CD4-positive, alpha-beta T cell treated with Interleukin-6 for 4 hours (primary cell): ENCODE data around the gene MAGI1.
"Not testable (repeated sequence)": the region's sequence is repeated elsewhere in the genome, so short reads cannot be mapped to it uniquely, and the experiment has no call there.

Source experiments
- DNase-seq: peaks from one replicate; pipeline ENCODE4 v3.0.0-alpha.2; 2020; ENCODE audit warnings: mixed read lengths

MAGI1 gene

DNA sequence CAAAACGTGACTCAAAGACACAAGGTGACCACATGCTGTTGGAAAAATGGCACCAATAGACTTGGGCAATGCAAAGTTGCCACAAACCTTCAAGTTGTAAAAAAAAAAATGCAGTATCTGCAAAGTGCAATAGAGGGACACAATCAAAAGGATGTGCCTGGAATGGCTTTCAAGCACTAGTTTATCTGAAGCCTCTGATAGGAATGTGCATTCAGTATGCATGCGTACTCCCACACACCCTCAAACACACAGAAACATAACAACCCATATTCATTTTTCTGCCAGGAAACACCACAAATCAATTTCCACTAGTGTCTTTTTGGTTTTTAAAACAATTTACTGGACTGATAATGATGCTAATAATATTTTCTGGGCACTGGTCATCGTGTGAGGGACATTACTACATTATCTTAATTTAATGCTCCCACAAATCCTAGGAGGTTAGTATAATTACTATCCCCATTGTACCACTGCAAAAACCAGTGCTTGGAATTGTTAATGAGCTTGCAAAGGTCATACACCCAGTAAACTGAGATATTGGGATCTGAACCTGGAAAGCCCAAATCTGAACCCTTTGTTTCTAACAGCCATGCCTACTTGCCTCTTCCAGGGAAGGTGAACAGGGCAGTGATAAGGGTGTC is 298.7 kb downstream of the MAGI1 start:
- no peak for DNase-seq

DNA sequence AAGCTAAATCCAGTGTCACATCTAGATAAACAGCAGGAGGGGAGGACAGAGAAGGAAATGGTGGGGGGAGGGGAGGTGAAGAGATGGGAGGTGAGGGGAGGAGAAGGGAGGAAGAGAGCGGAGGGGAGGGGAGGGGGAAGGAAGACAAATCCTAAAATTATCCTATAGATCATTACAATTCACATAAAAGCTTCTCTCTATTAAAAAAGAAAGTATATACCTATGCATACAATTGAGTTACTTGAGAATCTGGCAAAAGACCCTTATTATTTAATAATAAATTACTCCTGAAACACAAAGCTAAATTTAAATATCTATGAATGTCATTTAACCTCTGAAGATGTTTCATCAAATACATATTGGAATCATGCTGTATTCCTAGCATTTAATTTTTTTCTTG is 303.9 kb downstream of the MAGI1 start:
- DNase-seq = no peak

DNA sequence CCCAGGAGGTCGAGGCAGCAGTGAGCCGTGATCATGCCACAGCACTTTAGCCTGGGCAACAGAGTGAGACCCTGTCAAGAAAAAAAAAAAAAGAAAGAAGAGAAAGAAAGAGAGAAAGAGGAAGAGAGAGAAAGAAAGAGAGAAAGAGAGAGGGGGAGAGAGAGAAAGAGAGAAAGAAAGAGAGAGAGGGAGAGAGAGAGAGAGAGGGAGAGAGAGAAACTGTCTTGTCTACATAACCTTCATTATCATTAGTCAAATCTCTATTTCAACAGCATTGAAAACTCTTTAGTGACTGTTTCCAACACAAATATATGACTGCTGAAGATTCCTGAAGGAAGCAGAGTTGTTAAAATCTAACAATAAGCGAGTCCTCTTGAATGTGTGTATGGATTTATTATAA is 304.3 kb downstream of the MAGI1 start:
- DNase-seq = no peak

DNA sequence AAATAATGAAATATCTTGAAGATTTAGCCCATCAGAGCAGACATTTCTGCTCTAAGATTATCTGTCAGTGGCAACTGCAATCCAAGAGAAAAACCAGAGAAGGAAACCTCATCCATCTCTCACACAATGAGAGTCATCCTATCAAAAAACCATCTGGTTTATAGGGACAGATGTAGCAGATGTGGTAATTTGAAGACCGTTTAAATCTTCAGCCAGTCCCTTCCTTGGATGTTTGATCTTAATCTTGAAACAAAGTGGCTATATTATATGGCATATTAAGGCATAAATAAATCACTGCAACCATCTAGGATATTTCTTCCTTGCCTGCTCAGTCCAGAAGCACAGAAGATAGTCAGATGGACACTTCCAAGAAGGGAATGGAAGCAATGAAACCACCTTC is 305.3 kb downstream of the MAGI1 start:
- no peak for DNase-seq

DNA sequence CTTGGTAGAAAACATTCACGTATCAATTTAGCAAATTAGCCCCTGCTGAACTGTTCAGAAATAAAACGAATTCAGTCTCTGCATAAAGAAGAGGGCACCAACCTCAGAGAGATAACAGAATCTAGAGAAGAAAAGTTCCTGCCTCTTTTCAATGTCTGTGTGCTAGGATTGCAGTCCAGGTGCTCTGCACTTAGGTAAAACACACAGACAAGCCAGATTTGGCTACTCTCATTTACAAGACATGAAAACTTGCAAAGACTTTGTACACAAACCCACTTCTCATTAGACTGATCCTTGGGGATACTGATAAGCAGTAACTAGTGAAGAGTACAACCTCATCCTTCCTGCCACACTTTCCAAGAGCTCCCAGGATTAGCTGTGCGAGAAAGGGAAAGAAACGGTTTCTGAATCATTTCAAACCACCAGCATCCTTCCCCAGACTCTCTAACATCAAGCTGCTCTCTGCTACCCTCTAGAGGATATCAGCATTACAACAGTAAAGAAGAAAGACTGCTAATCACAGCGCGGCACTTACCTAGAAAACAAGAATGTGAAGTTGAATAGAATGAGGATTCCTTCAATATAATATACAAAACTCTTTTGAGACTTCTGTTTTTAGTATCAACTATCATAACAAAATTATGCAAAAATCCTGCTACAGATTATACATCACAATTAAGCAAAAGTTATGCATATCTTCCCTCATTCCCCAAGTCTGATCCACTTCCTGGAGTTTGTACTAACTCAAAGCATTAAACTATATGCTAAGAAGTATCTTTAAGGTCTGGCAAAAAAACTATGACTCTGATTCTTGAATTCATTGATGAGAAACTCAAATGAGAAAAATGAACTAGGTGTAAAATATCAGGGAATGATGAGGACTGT is 306.4 kb downstream of the MAGI1 start:
- no peak for DNase-seq

DNA sequence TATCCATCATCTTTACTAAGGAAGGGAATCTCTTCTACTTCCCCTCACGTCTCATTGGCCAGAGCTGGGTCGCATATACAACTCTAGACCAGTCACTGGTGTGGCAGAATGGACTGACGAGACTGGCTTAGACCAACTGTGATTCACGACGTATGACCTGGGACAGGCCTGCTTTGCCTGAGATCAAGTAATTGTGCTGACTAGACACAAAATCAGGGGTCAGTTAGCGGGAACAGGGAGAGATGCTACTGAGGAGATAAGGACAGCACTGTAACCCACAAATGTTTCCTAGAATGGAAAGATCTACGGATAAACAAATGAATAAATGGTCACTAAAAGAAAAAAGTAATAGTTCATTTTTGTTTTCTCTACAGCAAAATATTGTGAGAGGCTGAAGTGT is 308.3 kb downstream of the MAGI1 start:
- DNase-seq = no peak

DNA sequence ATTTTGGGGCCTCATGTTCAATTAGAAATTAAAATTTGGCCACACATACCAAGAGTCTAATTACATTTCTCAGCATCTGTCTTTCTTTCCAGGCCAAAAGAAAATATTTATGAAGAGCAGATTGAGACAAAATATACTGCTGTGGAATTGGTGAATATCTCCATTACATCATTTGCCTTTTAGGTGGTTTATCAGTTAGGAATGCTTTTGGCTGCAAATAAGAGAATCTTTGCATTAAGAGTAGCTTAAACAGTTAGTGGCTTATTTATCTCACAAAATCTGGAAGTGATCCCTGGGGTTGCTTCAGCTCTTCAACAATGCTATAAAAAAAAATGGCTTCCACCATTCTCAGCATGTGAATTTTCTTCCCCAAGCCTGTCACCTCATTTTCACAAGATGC is 308.7 kb downstream of the MAGI1 start:
- no peak for DNase-seq

DNA sequence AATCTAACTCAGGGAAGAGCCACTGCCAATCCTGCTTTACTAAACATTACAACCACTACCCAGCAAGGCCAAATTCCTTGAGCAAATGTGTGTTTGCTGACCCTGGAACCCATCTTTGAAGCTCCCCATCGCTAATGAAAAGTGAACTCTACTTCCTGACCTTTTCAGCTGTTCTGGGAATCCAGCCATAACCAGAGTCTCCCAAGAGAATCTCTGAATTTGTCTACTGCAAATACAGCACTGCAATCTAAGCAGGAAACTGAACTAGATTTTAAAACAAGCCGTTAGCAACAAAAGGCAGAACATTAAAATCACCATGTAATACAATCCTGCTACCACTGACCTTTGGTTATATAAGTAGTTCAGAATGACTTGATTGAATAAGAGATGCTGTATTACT is 309.2 kb downstream of the MAGI1 start:
- DNase-seq = no peak

DNA sequence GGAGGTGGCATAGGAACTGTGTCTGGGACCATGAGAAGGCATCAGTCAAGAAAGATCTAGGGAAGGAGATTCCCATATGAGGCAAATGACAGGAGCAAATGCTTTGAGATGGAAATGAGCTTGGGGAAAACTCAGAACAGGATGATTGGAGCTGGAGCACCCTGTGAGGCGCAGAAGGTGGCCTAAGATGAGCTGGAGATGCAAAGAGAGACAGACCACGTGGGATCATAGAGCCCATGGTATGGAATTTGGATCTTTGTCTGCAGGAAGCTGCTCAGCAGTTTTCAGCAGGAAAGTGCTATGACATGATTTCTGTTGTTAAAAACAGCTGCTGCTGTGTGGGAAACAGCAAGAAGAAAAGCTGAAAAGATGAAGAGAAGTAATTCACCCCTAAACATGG is 310.6 kb downstream of the MAGI1 start:
- no peak for DNase-seq

DNA sequence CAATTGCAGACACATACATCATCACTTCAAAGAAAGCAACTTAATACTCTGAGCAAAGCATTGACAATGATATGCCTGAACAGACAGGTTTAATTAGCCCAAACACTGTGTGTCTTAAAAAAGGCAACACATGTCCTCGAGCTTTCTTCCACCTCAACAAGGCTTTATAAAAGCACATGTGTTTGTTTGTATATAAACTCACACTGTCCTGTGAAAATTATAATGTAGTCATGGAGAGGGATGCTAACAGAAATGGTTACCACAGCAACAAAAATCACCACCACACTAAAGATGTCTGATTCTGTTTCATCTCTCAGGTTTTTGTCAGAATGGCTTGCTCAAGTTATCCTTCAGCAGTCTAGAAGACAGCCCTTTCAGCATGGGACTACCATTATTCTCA is 314.7 kb downstream of the MAGI1 start:
- DNase-seq = no peak

DNA sequence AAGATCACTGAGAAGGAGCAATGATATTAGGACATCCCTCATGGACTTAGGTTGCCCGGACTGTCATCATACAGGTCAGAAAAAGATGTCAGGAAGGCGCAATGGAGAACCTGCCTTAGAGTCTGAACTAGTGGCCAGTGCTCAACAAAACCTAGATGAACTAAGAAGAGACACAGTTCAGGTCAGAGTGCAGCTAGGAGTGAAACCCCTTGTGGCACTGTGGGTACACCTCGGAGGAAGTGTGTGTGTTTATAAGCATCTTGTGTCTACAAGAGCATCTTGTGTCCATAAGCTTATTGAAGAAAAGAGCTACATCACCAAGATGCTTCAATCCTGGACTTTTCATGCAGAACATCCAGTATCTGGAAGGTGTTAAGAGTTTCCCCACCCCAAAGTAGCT is 315.7 kb downstream of the MAGI1 start:
- DNase-seq = no peak

DNA sequence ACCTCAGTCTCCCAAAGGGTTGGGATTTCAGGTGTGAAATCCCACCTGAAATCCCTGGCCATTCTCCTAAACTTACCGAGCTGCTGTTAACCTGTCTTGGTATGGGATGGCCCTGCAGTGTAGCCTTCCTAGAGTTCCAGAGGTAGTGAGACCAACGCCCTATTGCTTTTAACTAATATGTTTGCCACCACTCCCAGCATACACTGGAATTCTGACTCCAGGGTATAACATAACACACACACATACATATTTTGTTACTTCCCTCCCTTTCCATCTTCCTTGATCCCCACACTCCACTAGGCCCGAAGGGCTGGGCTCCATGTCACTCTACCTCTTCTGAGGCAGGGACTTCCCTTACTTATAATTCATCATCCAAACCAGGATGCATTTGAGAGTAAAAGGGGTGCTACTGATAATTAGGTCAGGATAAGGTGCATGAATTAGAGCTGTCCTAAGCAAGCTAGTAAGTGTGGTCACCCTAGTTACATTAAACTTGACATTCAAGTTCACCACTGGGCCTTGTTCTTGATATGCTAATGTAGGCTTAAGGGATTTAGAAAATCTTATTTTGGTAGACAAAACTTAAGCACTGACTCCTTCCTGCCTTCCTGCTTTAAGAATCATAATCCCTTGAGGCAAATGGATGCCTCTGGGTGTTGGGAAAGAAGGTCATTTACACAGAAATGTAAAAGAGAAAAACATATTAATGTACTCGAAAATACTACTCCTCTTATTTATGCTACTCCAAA is 317.6 kb downstream of the MAGI1 start:
- DNase-seq = no peak

DNA sequence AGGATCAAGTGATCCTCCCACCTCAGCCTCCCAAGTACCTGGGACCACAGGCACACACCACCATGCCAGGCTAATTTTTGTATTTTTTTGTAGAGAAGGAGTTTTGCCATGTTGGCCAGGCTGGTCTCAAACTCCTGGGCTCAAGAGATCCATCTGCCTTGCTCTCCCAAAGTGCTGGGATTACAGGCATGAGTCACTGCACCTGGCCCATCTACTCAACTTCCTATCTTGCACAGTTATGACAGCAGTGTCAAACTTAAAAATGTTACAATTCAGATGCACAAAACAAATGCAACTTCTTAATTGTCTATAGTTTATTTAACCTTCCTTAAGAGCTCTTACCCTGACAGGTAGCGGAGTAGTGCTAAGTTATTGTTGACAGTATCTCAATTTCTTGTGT is 319.1 kb downstream of the MAGI1 start:
- not testable (repeated sequence) for DNase-seq

DNA sequence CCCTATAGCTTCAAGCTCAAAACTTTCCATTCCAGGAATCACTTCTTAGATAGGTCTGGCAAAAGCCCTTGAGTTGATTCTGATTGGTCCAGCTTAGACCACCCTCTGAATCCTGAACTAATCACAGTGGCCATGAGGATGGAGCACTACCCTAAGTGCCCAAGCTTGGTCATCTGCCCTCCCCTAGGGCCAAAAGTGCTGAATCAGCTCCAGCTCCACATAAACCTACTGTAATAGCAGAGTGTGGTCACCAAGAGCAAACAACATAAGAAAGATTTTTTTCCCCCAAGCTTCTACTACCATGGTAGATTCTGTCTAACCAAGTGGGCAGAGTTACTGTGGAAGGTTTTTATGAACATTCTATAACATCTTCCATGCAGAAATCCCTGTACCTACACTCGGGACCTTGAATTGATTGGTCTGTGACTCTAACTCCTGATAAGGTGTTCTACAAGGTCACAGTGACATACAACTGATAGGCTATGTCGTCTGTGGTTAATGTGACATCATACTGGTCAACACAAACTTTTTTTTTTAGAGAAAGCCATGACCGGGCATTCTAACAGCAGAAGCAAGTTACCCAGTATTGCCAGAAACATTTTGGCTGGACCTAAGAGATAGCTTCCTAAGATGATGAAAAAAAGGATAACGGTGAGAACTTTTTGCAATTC is 320.9 kb downstream of the MAGI1 start:
- no peak for DNase-seq

DNA sequence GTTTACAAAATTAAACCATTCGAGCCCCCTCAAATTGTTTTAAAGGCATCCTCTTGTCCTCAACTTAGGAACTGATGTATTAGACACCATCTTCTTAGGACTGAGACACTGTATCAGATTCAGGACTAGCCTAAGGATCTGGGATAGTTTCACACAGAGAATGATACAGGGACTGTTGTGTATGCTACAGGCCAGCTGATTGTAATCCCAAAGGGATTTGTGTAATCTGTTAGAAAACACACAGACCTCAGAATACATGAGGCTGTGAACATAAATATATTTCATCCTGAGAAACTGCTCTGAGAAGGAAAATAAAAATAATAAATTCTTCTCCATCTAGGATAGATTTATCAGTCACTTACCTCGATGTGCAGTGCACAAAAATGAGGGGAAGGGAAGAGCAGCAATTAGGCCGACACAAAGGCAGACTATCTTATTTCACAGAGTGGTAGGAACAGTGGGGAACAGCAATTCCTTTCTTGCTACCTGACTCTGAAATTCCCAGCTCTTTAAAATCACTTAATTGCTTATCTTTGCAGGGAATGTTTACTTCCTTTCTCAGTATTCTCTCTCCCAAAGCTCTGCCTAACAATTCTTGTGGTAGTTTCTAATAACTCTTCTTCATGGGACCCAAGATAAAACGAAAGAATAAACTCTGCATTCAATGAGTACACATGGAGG is 322.5 kb downstream of the MAGI1 start:
- no peak for DNase-seq

DNA sequence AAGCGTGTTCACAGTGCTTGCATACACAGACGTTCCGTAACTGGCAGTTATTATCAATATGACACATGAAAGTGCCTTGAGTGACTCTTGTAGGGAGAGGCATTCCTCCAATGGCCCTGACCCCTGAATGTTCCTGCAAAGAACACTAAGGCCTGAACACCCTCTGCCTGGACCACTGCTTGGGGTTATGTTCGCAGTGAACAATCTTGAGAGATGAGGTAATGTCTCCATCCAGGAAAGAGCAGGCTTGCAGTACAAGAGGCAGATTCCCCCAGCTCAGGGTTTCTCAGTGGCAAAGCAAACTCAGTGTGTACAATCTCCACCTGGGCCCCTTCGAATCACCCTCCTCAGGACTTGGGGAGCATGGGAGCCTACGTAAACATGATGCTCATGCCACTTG is 324.6 kb downstream of the MAGI1 start:
- DNase-seq = no peak

DNA sequence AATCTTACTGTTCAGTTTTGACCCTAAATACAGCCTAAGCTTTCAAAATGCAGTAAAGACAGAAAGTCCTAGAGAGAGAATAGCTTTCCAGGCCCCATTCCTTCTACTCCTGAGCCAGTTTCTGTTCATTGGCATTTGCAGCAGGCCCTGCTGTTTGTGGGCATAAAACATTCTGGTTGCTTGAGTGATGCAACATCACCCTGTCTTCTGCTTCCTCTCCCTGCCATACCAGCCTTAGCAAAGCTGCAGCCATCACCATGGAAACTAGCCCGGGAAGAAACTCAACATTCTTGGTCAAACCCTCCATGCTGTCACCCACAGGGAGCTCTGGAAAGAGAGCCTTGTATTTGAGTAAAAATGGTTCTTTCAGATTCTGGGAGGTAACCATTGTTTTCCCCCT is 325.7 kb downstream of the MAGI1 start:
- no peak for DNase-seq

DNA sequence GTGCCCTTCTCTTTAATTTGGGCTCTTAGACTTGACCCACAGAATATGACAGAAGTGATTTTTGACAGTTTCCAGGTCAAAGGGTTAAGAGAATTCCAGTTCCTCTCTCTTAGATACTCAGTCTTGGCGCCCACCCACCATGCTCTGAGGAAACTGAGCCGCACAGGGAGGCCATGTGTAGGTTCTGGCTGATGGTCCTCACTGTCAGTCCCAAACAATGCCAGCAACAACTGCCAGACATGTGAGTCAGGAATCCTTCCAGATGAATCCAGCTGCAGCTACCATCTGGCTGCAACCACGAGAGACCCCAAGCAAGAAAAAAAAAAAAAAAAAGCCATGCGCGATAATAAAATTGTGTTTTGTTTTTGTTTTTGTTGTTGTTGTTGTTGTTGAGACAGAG is 326.6 kb downstream of the MAGI1 start:
- no peak for DNase-seq

DNA sequence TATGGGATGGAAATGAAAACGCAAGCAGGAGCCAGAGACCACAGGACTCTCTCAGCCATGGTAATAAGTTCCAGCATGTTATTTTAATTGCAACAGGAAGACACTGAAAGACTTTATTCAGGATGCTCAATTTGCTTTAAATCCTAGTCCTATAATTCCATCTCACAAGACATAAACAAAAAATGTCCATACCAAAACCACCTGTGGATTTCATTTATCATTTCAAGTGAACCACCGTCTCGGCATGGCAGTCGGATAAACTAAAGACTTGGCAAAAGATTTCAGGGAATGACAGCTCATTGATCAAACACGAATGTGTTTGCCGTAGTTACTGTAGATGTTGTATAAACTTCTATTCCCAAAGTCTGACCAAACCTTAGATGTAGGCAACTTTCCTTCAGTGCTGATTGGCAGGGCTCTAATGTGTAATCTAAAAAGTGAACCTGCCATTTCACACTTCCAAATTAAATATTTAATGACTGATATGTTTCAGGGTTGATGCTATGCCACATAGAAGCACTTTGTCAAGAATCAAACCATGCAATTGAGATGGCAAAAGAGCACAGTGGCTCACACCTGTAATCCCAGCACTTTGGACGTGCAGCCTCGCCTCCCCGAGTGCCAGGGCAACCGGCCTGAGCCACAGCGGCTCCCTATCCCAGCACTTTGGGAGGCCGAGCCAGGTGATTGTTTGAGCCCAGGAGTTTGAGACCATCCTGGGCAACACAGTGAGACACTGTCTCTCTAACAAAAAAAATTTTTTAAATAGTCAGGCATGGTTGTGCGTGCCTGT is 331.7 kb downstream of the MAGI1 start:
- no peak for DNase-seq

DNA sequence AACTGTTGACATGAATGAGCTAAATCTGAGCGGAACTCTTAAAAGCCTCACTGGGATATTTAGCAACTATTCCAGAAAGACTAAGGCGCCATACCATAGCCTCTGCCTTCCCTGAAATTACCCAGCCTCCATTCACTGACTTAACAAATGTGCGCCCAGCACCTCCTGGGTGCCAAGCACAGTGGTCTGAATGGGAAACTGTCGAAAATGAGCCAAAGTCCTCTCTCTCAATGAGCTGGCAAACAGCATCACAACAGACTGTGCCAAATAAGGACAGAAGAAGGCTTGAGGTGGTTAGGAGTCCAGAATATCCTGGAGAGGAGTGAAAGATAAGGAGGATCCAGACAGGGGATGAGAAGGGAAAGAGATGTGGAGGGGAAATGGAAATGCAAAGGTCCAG is 332.4 kb downstream of the MAGI1 start:
- no peak for DNase-seq

DNA sequence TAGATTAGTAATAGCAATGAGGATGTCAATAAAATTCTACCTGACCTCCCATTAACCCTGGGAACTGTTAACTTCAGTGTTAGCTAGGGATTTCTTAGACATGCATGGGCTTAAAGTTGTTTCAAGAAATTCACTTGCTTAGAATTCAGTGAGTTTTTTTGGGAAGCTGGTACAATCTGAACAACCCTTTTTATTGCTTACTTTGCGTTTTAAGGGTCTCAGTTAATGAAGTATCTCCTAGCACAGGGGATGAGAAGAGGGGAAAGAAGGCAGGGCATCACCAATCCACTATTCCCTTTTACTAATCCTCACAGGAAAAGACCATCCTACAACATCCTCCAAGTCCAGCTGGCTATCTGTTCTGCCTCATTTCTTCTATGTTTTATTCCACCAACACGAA is 334.9 kb downstream of the MAGI1 start:
- DNase-seq = no peak

DNA sequence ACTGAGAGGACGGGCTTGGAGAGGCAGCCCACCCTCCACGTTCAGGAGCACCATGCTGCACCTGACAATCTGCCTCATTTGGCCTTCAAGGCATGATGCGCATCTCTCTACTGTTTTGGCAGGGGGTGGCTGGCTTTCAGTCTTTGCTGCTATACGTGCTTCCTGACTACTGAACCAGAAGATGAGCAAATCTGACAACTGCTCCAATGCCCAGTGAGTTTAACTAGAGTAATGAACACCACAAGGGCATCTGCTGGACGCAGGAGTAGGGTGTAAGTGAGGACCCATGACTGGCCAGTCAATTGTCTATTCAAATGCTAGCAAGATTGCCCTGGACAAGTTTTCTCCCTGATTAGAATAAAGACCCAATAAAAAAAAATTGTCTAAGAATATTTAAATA is 335.7 kb downstream of the MAGI1 start:
- no peak for DNase-seq
